Measurements from ENCODE around the gene KCNG2.

KCNG2 gene

DNA sequence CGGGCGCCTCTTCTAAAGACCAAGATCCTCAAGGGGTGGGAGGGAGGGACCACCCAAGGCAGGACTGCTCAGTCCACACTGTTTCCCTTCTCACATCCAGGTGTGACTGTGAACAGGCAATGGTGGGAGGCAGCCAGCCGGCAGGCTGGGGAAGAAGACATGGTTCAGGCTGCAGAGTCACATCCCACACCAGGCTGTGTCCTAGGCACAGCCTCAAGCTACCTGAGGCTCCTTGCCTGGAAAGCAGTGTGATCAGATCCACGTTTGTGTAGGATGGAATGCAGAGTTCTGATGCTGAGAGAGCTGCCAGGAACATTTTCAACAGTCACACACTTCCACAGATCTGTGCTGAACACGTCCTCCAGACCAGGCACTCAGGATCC lies 137.4 kb downstream of the KCNG2 start:
- no peaks in the 10 kb centered on the region for H3K36me3 ChIP-seq (ENCODE audit: insufficient read depth, low read length)
- H3K9ac ChIP-seq (ENCODE audit: low read length) = no peak overlapping the region
- no peaks in the 10 kb centered on the region for H3K27me3 ChIP-seq (ENCODE audit: control insufficient read depth in 1 of 2, insufficient read depth in 2 of 2, low read length in 2 of 2)
- H3K9me3 ChIP-seq (ENCODE audit: low read length) = peaks cover 7% of the 10 kb centered on the region
- H3K27ac ChIP-seq (ENCODE audit: low read depth, low read length) = no peak overlapping the region
- H3K4me1 ChIP-seq (ENCODE audit: insufficient read depth, low read length) = no peaks in the 10 kb centered on the region
- H3K4me3 ChIP-seq (ENCODE audit: low read depth in 1 of 2, low read length in 2 of 2) = no peak overlapping the region

DNA sequence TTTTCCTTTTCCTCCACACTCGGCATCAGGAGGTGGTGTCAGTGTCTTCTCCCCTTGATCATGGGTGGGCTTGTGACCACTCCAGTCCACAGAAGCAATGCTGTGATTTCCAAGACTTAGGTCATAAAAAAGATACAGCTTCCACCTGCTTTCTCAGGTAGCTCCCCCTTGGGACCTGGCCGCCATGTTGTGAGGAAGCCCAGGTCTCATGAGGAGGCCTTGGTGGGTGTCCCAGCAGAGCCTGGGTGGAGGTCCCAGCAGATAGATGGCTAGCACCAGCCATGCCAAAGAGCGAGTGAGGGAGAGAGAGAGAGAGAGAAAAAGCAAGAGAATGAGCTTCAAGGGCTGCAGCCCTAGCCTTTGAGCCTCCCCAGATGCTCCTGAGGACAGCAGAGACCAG lies 137.8 kb downstream of the KCNG2 start:
- H3K4me1 ChIP-seq (ENCODE audit: insufficient read depth, low read length) = no peaks in the 10 kb centered on the region
- H3K9me3 ChIP-seq (ENCODE audit: low read length) = peaks cover 6% of the 10 kb centered on the region
- H3K27ac ChIP-seq (ENCODE audit: low read depth, low read length) = no peak overlapping the region
- no peak overlapping the region for H3K9ac ChIP-seq (ENCODE audit: low read length)
- no peaks in the 10 kb centered on the region for H3K36me3 ChIP-seq (ENCODE audit: insufficient read depth, low read length)
- H3K27me3 ChIP-seq (ENCODE audit: control insufficient read depth in 1 of 2, insufficient read depth in 2 of 2, low read length in 2 of 2) = no peaks in the 10 kb centered on the region
- no peak overlapping the region for H3K4me3 ChIP-seq (ENCODE audit: low read depth in 1 of 2, low read length in 2 of 2)

DNA sequence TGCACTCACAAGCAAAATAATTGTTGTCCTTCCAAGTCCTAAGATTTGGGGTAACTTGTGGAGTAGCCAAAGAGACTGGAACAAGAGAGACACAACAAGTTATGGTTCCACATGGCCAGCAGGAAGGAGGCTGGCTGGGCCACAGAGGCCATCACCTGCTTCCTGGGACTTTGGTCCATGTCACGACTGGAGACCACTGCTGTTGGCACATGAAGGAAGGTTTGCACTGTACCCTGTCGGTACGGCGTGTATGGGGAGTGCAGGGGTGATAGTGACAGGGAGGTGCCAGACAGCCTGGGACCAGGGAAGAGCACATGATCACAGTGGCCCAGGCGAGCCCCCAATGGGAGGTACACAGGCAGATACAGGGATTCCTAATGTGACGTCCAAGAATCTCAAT lies 138.2 kb downstream of the KCNG2 start:
- Histone ChIP-seq H3K9me3 (ENCODE audit: low read length) (peaks cover 6% of the 10 kb centered on the region), H3K4me1 (ENCODE audit: insufficient read depth, low read length) (no peaks in the 10 kb centered on the region), H3K4me3 (ENCODE audit: low read depth in 1 of 2, low read length in 2 of 2) (no peak overlapping the region), H3K9ac (ENCODE audit: low read length) (no peak overlapping the region), H3K27ac (ENCODE audit: low read depth, low read length) (no peak overlapping the region), H3K36me3 (ENCODE audit: insufficient read depth, low read length) (no peaks in the 10 kb centered on the region), H3K27me3 (ENCODE audit: control insufficient read depth in 1 of 2, insufficient read depth in 2 of 2, low read length in 2 of 2) (no peaks in the 10 kb centered on the region)

DNA sequence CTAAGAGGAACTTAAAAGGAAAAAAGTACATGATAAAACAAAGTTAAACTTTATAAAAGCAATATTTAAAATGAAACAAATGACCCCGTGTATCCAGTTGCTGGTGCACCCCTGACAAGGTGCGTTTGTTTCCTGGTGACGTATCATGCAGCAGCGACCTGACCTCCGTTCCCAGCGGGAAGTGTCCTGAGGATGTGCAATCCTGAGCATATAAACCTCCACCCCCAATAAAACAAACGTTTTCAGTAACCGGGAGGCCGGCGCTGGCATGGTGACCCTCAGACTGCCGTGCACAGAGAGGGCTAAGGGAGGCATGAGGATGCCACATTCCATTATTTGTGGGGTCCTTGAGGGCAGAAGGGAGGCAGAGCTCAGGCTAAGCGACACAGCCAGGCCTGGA lies 138.9 kb downstream of the KCNG2 start:
- no peak overlapping the region for H3K4me3 ChIP-seq (ENCODE audit: low read depth in 1 of 2, low read length in 2 of 2)
- H3K9me3 ChIP-seq (ENCODE audit: low read length) = peaks cover 6% of the 10 kb centered on the region
- H3K27ac ChIP-seq (ENCODE audit: low read depth, low read length) = no peak overlapping the region
- H3K9ac ChIP-seq (ENCODE audit: low read length) = no peak overlapping the region
- no peaks in the 10 kb centered on the region for H3K4me1 ChIP-seq (ENCODE audit: insufficient read depth, low read length)
- no peaks in the 10 kb centered on the region for H3K27me3 ChIP-seq (ENCODE audit: control insufficient read depth in 1 of 2, insufficient read depth in 2 of 2, low read length in 2 of 2)
- H3K36me3 ChIP-seq (ENCODE audit: insufficient read depth, low read length) = no peaks in the 10 kb centered on the region

DNA sequence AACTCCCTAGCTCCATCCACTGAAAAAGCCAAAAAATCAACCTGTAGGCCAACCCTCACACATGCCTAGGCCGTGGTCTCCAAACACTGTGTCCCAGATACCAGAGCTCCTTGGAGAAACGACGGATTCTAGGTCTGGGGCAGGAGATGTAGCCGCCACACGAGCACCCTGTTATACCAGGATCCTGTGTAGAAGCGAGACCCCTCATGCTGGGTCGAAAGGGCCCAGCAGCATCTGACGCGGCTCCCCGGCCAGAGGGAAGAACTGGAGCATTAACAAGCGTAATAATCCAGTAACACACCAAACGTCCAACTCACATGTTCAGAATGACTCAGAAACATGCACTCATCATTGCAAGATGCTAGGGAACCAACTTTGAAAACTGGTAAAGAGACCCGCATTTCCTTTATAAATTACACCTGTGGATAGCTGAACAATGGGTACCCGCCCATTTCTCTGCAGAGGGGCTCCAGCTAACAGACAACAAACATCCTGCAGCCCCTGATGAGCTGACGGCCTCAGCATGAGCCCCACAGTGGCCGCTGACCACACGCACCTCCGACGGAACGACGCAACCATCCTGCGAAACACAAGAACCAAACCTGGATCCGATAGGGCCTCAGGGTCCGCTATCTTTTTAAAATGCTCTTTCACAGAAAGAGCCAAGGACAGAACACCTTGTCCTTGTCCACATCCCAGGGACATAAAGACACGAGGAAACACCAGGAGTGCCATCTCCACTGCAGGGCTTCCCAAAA lies 139.5 kb downstream of the KCNG2 start:
- H3K27me3 ChIP-seq (ENCODE audit: control insufficient read depth in 1 of 2, insufficient read depth in 2 of 2, low read length in 2 of 2) = no peaks in the 10 kb centered on the region
- H3K9me3 ChIP-seq (ENCODE audit: low read length) = peaks cover 6% of the 10 kb centered on the region
- H3K9ac ChIP-seq (ENCODE audit: low read length) = no peak overlapping the region
- no peak overlapping the region for H3K4me3 ChIP-seq (ENCODE audit: low read depth in 1 of 2, low read length in 2 of 2)
- peaks cover 4% of the 10 kb centered on the region for H3K36me3 ChIP-seq (ENCODE audit: insufficient read depth, low read length)
- H3K27ac ChIP-seq (ENCODE audit: low read depth, low read length) = no peak overlapping the region
- H3K4me1 ChIP-seq (ENCODE audit: insufficient read depth, low read length) = no peaks in the 10 kb centered on the region

DNA sequence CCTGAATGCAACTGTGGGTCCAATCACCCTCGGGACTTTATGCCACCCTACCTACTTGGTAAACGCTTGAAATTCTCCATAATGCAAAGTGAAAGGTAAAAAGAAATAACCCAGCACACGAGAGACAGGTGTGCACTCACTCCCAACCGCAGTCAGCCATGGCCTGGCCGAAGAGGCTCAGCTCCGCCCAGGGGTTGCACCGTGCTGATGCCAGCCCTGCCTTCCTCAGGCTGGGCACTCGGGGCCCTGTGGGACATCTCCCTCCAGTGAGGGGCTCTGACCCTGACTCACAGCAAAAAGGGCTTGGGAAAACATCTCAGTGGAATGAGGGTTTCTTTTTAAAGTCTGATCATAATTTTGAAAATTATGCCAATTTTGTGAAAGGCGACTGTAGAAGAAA lies 140.5 kb downstream of the KCNG2 start:
- H3K4me1 ChIP-seq (ENCODE audit: insufficient read depth, low read length) = no peaks in the 10 kb centered on the region
- no peak overlapping the region for H3K9ac ChIP-seq (ENCODE audit: low read length)
- H3K9me3 ChIP-seq (ENCODE audit: low read length) = peaks cover under 1% of the 10 kb centered on the region
- no peaks in the 10 kb centered on the region for H3K27me3 ChIP-seq (ENCODE audit: control insufficient read depth in 1 of 2, insufficient read depth in 2 of 2, low read length in 2 of 2)
- peaks cover 13% of the 10 kb centered on the region for H3K36me3 ChIP-seq (ENCODE audit: insufficient read depth, low read length)
- no peak overlapping the region for H3K4me3 ChIP-seq (ENCODE audit: low read depth in 1 of 2, low read length in 2 of 2)
- H3K27ac ChIP-seq (ENCODE audit: low read depth, low read length) = no peak overlapping the region

DNA sequence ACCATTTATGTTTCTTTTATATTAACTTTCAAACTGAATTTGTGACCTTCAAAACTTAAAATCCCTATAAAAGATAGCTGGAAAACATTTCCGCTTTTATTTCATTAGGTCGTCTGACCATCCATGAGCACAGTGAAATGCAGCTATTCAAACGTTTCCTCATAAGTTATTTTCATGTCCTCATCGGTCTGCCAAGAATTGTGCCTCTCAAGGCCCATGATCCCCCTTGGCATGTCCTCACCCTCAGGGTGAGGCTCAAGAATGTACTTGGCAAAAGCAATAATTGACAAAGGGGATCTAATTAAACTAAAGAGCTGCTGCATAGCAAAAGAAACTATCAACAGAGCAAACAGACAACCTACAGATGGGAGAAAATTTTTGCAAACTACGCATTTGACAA lies 141.4 kb downstream of the KCNG2 start:
- Histone ChIP-seq H3K36me3 (ENCODE audit: insufficient read depth, low read length) (peaks cover 14% of the 10 kb centered on the region), H3K27ac (ENCODE audit: low read depth, low read length) (no peak overlapping the region)

DNA sequence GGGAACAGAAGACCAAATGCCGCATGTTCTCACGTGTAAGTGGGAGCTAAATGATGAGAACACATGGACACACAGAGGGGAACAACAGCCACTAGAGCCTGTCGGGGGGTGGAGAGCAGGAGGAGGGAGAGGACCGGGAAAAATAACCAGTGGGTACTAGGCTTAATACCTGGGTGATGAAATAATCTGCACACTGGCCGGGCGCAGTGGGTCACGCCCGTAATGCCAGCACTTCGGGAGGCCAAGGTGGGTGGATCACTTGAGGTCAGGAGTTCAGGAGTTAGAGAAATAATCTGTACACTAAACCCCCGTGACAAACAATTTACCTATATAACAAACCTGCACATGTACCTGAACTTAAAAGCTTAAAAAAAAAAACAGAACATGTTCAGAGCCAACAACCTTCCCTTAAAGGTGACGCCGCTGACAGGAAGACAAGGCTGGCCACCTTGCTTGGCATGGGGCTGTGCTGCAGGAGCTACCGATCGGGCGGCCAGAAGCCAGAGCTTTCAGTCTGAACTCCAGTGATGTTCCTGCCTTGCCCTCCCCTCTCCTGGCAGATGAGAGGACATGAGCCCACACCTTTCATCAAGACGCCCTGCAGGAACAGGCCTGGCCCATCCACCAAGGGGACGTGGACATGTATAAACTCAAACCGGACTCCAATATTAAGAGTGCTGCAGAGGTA lies 142.5 kb downstream of the KCNG2 start:
- no peaks in the 10 kb centered on the region for H3K9me3 ChIP-seq (ENCODE audit: low read length)
- no peaks in the 10 kb centered on the region for H3K4me1 ChIP-seq (ENCODE audit: insufficient read depth, low read length)
- peaks cover 14% of the 10 kb centered on the region for H3K36me3 ChIP-seq (ENCODE audit: insufficient read depth, low read length)
- H3K27me3 ChIP-seq (ENCODE audit: control insufficient read depth in 1 of 2, insufficient read depth in 2 of 2, low read length in 2 of 2) = no peaks in the 10 kb centered on the region
- H3K27ac ChIP-seq (ENCODE audit: low read depth, low read length) = no peak overlapping the region
- H3K4me3 ChIP-seq (ENCODE audit: low read depth in 1 of 2, low read length in 2 of 2) = no peak overlapping the region
- no peak overlapping the region for H3K9ac ChIP-seq (ENCODE audit: low read length)

More for the DNA sequence above, 141.4 kb downstream of the KCNG2 start:
- H3K4me1 ChIP-seq (ENCODE audit: insufficient read depth, low read length) = no peaks in the 10 kb centered on the region
- H3K27me3 ChIP-seq (ENCODE audit: control insufficient read depth in 1 of 2, insufficient read depth in 2 of 2, low read length in 2 of 2) = no peaks in the 10 kb centered on the region
- no peak overlapping the region for H3K4me3 ChIP-seq (ENCODE audit: low read depth in 1 of 2, low read length in 2 of 2)
- no peaks in the 10 kb centered on the region for H3K9me3 ChIP-seq (ENCODE audit: low read length)
- no peak overlapping the region for H3K9ac ChIP-seq (ENCODE audit: low read length)

DNA sequence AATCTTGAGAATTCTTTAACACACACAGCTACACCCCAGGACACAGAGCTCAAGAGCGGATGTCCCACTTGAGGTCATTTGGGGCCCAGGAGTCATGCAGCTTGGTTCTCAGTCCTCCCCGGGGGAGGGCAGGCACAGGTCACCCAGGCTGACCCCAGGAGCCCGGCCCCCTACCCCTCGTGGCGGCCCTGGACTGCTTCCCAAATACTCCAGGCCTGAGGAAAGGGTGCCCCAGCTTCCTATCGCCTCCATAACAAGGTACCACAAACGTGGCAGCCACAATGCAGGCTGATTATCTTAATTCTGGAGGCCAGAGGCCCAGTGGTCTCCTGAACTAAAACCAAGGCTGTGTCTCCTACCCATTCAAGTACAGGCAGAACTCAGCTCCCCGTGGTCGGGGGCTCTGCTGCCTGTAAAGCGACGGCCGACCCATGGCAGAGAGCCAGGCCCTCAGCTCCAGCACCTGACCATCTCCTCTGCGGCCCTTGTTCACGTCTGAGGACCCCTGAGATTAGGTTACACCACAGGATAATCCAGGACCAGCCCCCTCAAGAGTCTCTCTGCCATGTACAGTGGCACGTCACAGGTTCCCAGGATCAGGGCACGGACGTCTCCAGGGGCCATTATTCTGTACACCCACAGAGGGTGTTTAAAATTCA lies 143.2 kb downstream of the KCNG2 start:
- Histone ChIP-seq H3K27ac (ENCODE audit: low read depth, low read length) (no peak overlapping the region), H3K4me3 (ENCODE audit: low read depth in 1 of 2, low read length in 2 of 2) (no peak overlapping the region), H3K27me3 (ENCODE audit: control insufficient read depth in 1 of 2, insufficient read depth in 2 of 2, low read length in 2 of 2) (no peaks in the 10 kb centered on the region), H3K9ac (ENCODE audit: low read length) (no peak overlapping the region), H3K9me3 (ENCODE audit: low read length) (no peaks in the 10 kb centered on the region), H3K4me1 (ENCODE audit: insufficient read depth, low read length) (no peaks in the 10 kb centered on the region), H3K36me3 (ENCODE audit: insufficient read depth, low read length) (peaks cover 14% of the 10 kb centered on the region)

DNA sequence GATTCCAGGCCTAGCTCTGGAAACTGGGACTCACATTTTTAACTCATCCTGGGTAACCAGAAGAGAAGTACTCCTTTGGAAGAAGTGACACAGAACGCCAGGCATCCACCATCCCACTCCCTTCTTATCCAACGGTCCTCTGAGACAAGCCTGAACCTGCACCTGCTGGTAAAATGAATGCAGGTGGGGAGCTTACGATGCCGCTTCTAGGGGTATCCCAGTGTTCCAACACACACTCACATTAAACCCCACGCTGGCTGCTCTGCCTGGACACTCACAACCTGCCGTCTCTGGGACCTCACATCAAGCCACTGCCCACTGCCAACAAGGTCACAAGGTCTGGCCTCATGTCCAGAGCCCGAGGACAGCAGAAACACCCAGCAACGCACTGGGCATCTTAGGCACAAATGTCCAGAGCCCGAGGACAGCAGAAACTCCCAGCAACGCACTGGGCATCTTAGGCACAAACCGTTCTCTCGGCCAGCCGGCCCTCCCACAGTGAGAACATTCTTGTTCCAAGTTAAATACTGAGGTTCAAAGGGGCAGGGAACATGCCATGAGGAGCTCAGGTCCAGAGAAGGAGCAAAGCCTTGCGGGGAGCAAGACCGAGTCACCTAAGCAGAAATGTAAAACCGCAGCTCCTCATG lies 143.9 kb downstream of the KCNG2 start:
- no peak overlapping the region for H3K27ac ChIP-seq (ENCODE audit: low read depth, low read length)
- no peaks in the 10 kb centered on the region for H3K9me3 ChIP-seq (ENCODE audit: low read length)
- no peaks in the 10 kb centered on the region for H3K4me1 ChIP-seq (ENCODE audit: insufficient read depth, low read length)
- peaks cover 14% of the 10 kb centered on the region for H3K36me3 ChIP-seq (ENCODE audit: insufficient read depth, low read length)
- H3K27me3 ChIP-seq (ENCODE audit: control insufficient read depth in 1 of 2, insufficient read depth in 2 of 2, low read length in 2 of 2) = no peaks in the 10 kb centered on the region
- H3K4me3 ChIP-seq (ENCODE audit: low read depth in 1 of 2, low read length in 2 of 2) = no peak overlapping the region
- no peak overlapping the region for H3K9ac ChIP-seq (ENCODE audit: low read length)

DNA sequence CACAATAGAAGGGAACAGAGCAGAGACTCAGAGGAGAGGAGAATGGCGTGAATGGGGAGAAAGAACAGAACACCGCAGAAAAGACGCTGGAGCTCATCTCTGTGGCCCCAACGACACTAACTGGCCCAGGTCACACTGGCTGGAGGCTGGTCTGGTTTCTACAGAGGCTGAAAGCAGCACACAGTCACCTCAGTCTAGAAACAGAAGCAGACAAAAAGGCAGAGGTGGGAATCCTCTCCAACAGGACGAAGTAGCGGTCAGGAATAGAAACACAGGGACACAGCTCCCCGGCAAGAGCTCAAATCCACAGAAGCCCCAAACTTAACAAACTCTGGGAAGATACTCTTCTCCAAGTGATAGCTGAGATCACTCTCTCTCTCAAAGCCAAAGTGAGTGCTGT lies 144.5 kb downstream of the KCNG2 start:
- no peaks in the 10 kb centered on the region for H3K9me3 ChIP-seq (ENCODE audit: low read length)
- H3K4me3 ChIP-seq (ENCODE audit: low read depth in 1 of 2, low read length in 2 of 2) = no peak overlapping the region
- H3K27ac ChIP-seq (ENCODE audit: low read depth, low read length) = no peak overlapping the region
- H3K9ac ChIP-seq (ENCODE audit: low read length) = no peak overlapping the region
- no peaks in the 10 kb centered on the region for H3K27me3 ChIP-seq (ENCODE audit: control insufficient read depth in 1 of 2, insufficient read depth in 2 of 2, low read length in 2 of 2)
- H3K4me1 ChIP-seq (ENCODE audit: insufficient read depth, low read length) = no peaks in the 10 kb centered on the region
- H3K36me3 ChIP-seq (ENCODE audit: insufficient read depth, low read length) = peaks cover 14% of the 10 kb centered on the region

All from muscle layer of colon (tissue), 2 donors.